ENCODE results near the gene LARGE1.

GRCh38 chr22:33476206-33476605 is 444.1 kb downstream of the LARGE1 start:
- no peak for TF ChIP-seq CTCF (IDR thresholded peaks at IDR 0.05)
- no peak for TF ChIP-seq POLR2AphosphoS5 (IDR thresholded peaks at IDR 0.05; ENCODE audit: insufficient read depth in 1 of 2, low read depth in 1 of 2)
- TF ChIP-seq POLR2A (IDR thresholded peaks at IDR 0.05), result no peak
